Thoracic aorta (tissue), 2 donors: ENCODE measurements around the gene NACA2. TPM values are rescaled to one million over a fixed set of nuclear protein-coding genes. Genes with fewer than 3 reads are reported as not detected.

ENCODE experiments used
- ATAC-seq: fragments of 150-250 bp; one replicate; pipeline ENCODE4 v1.8.0; 2017; ENCODE audit warnings: low read depth; ENCODE audit not compliant: insufficient number of reproducible peaks, low FRiP score
- DNase-seq: peaks from one replicate; pipeline ENCODE4 v3.0.0-alpha.2; 2020; ENCODE audit warnings: low spot score
- H3K27ac ChIP-seq, 2 donors: fragments of 200-600 bp; sonication (generic); 1 replicate in 1 of 2; 2 replicates in 1 of 2; pipeline ENCODE4 v1.5.1; 2016; ENCODE audit warnings: mild to moderate bottlenecking in 2 of 2, moderate library complexity in 2 of 2
- H3K27me3 ChIP-seq: fragments of 200-600 bp; sonication (generic); replicated peaks from 2 replicates; pipeline ENCODE4 v1.6.0; 2016; ENCODE audit warnings: mild to moderate bottlenecking; ENCODE audit not compliant: insufficient read depth
- H3K36me3 ChIP-seq: fragments of 200-600 bp; sonication (generic); one replicate; pipeline ENCODE4 v1.5.1; 2016
- H3K4me1 ChIP-seq, 2 donors: fragments of 200-600 bp; sonication (generic); 1 replicate in 1 of 2; 2 replicates in 1 of 2; pipeline versions ENCODE4 v1.5.1 to v1.6.0; 2016; ENCODE audit warnings: low read depth in 2 of 2, mild to moderate bottlenecking in 1 of 2; ENCODE audit not compliant: control insufficient read depth in 1 of 2
- H3K4me3 ChIP-seq: fragments of 200-600 bp; sonication (generic); 2 replicates; pipeline ENCODE4 v1.5.1; 2016; ENCODE audit warnings: mild to moderate bottlenecking
- H3K9me3 ChIP-seq: fragments of 200-600 bp; sonication (generic); 2 replicates; pipeline ENCODE4 v1.5.1; 2016
- total RNA-seq, 2 donors: library from RNA; depleted of rRNA; stranded (reverse); fragments of >200 nt; gene quantifications; one replicate each; pipeline versions ENCODE4 v1.1.0 to v1.2.3, GENCODE V29; 2016
- TF ChIP-seq, protein P1 (sequence below): fragments of 200-600 bp; sonication (generic); IDR thresholded peaks from one replicate; pipeline ENCODE4 v1.5.1; 2019; ENCODE audit warnings: antibody characterized with exemption

The NACA2 gene
- total RNA-seq, 2 donors from 2014 or later: not detected

DNA sequence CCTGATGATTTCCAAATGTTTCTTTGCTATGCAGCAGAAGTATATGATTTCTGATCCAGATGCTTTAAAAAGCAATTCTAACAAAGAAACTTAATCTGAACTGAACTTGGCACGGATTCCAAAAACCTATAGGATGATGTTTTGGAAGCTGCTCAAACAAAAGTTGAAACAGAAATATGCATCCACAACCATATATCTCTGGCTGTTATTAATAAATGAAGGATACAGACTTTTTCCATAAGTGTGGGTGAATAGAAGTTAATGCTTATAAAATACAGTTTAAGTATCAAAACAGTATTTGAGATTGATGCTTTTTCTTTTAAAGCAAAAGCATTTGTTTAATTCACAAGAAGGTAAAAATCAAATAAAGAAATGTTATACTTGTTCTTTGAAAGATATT, 27.9 kb upstream of the NACA2 start:
- Histone ChIP-seq H3K27me3 (no peaks in the 10 kb centered on the region), H3K9me3 (peaks cover 8% of the 10 kb centered on the region), H3K27ac (no peak overlapping the region), H3K4me3 (no peak overlapping the region), H3K4me1 (no peaks in the 10 kb centered on the region), H3K36me3 (no peaks in the 10 kb centered on the region)
- no peak for ATAC-seq
- TF ChIP-seq, protein P1, sequence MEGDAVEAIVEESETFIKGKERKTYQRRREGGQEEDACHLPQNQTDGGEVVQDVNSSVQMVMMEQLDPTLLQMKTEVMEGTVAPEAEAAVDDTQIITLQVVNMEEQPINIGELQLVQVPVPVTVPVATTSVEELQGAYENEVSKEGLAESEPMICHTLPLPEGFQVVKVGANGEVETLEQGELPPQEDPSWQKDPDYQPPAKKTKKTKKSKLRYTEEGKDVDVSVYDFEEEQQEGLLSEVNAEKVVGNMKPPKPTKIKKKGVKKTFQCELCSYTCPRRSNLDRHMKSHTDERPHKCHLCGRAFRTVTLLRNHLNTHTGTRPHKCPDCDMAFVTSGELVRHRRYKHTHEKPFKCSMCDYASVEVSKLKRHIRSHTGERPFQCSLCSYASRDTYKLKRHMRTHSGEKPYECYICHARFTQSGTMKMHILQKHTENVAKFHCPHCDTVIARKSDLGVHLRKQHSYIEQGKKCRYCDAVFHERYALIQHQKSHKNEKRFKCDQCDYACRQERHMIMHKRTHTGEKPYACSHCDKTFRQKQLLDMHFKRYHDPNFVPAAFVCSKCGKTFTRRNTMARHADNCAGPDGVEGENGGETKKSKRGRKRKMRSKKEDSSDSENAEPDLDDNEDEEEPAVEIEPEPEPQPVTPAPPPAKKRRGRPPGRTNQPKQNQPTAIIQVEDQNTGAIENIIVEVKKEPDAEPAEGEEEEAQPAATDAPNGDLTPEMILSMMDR: no peak
- no peak for DNase-seq

DNA sequence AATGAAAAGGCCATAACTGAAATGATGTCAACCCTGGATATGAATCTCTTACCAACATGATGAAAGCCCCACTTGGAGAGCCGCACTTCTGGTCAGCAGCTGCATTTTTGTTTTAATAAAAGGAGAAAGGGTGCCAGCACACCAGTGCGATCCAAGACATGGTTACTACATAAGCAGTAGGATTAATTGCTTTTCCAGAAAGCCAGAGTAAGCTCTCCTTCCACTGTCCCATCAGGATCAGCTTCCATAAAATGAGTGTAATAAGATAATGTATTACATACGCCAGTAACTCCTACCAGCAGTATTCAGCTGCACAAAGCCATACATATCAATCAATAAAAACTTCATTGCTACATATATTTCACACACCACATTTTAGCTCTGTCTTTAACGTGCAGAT, 26.3 kb upstream of the NACA2 start:
- TF ChIP-seq, protein P1: no peak
- DNase-seq: no peak
- no peak overlapping the region for H3K4me3 ChIP-seq
- H3K27me3 ChIP-seq: no peaks in the 10 kb centered on the region
- ATAC-seq: no peak
- no peaks in the 10 kb centered on the region for H3K4me1 ChIP-seq
- no peak overlapping the region for H3K27ac ChIP-seq
- H3K36me3 ChIP-seq: no peaks in the 10 kb centered on the region
- peaks cover 8% of the 10 kb centered on the region for H3K9me3 ChIP-seq

DNA sequence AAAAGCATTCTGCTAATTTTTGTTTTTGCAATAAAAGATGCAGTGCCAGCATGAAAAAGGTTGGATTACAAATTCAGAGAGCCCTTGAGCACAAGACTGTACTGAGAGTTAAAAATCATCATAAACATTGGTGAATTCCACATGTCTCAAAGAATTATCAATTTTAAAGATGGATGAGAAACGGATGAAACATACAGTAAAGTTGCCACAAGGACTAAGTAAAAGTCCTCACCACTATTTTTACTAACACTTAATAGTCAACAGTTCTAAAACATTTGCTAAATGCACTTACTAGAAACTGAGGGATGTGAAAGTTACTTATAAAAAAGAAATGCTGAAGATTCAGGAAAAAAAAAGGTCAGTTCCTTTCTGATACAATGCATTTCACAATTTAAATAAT, 25.8 kb upstream of the NACA2 start:
- TF ChIP-seq, protein P1: no peak
- Histone ChIP-seq H3K9me3 (peaks cover 8% of the 10 kb centered on the region), H3K27me3 (no peaks in the 10 kb centered on the region), H3K4me1 (no peaks in the 10 kb centered on the region), H3K36me3 (no peaks in the 10 kb centered on the region), H3K4me3 (no peak overlapping the region), H3K27ac (no peak overlapping the region)
- ATAC-seq (no peak), DNase-seq (no peak)

DNA sequence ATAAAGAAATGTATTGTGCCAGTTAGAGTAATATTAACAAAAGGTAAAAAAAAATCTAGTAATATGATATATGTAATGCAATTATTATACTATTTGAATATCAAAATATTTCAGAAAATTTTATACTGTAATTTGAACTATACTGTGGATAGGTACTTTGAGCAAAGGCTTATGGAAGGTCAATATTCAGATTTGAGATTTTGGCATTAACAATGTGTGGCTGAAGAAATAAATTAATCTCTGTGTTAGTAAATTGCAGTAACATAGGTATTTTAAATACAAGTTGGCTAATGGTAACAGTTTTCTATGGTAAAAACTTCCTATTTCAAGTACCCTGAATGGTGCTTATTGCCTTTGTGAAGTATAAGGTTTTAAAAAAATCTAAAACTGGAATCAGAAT, 23.2 kb upstream of the NACA2 start:
- Histone ChIP-seq H3K4me1 (no peaks in the 10 kb centered on the region), H3K9me3 (peaks cover 4% of the 10 kb centered on the region), H3K27ac (no peak overlapping the region), H3K4me3 (no peak overlapping the region), H3K36me3 (no peaks in the 10 kb centered on the region), H3K27me3 (no peaks in the 10 kb centered on the region)
- TF ChIP-seq, protein P1: no peak
- no peak for ATAC-seq
- no peak for DNase-seq

DNA sequence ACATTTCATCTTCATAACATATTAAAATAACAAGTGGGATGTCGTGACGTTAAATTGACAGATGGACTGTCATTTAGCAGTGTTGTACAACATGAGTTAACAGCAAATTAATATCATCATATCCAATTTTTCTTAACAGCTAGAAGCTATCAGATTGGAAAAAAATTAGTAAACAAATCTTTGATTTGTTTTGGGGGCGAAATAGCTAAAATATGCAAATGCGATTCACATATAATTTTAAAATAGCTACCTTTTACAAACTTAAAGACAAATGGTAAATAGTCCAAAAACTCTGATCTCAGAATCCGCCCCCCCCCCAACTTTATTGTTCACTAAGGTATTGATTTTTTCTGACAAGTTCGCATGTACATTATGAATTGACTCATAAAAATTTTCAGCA, 20.3 kb upstream of the NACA2 start:
- DNase-seq (no peak), ATAC-seq (no peak)
- TF ChIP-seq, protein P1: no peak
- H3K9me3 ChIP-seq: no peaks in the 10 kb centered on the region
- H3K27ac ChIP-seq: no peak overlapping the region
- H3K27me3 ChIP-seq: no peaks in the 10 kb centered on the region
- H3K36me3 ChIP-seq: no peaks in the 10 kb centered on the region
- no peak overlapping the region for H3K4me3 ChIP-seq
- no peaks in the 10 kb centered on the region for H3K4me1 ChIP-seq
